ENCODE measurements around the gene LRRC27.

- TF ChIP-seq EP300 (IDR thresholded peaks at IDR 0.05) (no peak), POLR2AphosphoS5 (IDR thresholded peaks at IDR 0.05) (no peak), POLR2A (IDR thresholded peaks at IDR 0.05) (no peak)
- TF ChIP-seq, protein P1, sequence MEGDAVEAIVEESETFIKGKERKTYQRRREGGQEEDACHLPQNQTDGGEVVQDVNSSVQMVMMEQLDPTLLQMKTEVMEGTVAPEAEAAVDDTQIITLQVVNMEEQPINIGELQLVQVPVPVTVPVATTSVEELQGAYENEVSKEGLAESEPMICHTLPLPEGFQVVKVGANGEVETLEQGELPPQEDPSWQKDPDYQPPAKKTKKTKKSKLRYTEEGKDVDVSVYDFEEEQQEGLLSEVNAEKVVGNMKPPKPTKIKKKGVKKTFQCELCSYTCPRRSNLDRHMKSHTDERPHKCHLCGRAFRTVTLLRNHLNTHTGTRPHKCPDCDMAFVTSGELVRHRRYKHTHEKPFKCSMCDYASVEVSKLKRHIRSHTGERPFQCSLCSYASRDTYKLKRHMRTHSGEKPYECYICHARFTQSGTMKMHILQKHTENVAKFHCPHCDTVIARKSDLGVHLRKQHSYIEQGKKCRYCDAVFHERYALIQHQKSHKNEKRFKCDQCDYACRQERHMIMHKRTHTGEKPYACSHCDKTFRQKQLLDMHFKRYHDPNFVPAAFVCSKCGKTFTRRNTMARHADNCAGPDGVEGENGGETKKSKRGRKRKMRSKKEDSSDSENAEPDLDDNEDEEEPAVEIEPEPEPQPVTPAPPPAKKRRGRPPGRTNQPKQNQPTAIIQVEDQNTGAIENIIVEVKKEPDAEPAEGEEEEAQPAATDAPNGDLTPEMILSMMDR (IDR thresholded peaks at IDR 0.05) = no peak
These were observed 5.6 kb upstream of the LRRC27 start for GRCh38 chr10:132326344-132326889.
